ENCODE results near the gene CCL1. TPM values are rescaled to one million over a fixed set of nuclear protein-coding genes. Genes with fewer than 3 reads are reported as not detected.
A peak's percentile ranks its signal among the peaks of the same experiment; 100 is the strongest.

CCL1 gene, protein sequence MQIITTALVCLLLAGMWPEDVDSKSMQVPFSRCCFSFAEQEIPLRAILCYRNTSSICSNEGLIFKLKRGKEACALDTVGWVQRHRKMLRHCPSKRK
- polyA plus RNA-seq (ENCODE audit: insufficient read depth in 1 of 5, insufficient read length in 5 of 5, low replicate concordance in 1 of 5) = not detected
- long read RNA-seq, donor 1 = 0 reads
- long read RNA-seq, donor 2 = 0 reads
- long read RNA-seq, donor 3 = 0 reads
- long read RNA-seq, donor 4 = 0 reads
- long read RNA-seq, donor 5 = 0 reads
- long read RNA-seq, donor 6 = 0 reads
- long read RNA-seq, donor 7 = 0 reads
- long read RNA-seq, donor 8 = 0 reads

DNA sequence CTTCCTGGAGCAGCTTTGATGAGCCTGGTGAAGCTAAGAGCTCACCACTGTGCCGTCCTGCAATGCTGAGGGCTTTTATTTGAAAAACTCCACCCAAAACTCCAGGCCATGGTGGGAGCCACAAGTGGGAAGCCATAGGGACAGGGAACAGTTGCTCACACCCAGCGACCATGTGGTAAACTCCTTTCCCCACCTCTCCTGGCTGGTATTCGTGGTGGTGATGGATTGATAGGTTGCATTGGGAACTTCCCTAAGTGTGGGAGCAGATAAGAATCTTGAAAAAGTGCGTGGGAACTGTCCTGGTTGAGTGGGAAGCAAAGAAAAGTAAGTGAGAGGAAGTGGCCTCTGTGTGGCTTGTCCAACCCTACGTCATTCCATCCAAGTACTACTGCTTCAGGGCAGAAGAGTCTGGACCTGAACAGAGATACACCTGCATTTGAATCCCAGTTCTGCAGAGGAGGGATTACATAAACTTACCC, at the start of gene CCL1:
Gene CCL1 (minus strand): TSS at position 51 of the 479 bp plus-strand sequence. CDS start 72 bp downstream, outside the sequence.
- DNase-seq = no peak

DNA sequence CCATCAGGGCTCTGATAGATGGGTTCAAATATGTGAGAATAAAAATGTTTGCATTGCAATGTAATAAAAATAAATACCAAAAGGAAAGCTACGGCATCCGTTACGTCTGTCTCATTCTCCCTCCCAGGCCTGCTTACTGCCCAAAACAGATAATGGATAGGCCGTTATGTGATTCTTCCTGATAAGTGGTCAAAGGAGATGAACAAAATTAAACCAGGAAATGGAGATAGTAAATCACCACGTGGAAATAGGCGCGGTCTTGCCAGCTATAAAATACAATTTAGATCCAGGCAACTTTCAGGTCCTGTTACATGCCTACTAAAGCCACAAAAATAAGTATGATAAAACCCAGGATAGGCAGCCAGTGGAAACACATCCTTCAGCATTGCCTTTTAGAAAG, 49.5 kb upstream of the CCL1 start:
- DNase-seq = no peak

DNA sequence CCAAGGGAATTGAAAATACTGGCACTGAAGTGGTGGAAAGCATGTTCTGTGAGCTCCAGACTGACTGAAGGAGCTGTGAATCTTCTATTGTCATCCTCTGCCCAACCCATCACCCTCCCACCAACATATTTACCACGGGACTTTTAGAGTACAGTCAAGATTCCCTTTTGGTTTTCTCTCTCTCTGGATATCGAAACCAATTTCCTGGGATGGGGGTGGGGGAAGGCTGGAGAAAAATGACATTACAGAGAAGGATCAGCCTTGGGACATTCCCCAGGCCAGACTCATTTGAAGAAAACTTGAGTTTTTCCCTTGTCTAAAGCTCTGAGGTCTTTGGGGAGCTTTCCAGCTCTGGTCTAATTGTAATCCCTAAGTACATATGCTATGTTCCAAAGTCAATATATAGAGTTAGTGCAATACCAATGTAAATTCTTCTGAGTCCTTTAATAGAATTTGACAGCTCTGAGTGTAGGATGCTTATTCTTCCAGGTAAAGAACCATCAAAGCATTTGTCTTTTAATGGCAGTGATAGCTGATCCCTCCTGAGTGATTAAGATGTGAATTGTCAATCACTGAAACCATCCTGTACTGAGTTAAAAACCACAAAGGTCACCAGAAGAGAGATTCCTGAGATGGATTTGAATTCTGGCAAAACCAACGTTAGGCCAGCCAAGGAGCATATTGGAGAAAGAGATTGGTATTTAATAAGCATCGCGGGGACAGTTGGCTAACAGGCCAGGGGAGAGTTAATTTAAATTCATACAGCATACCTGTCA, 48.8 kb upstream of the CCL1 start:
- DNase-seq = no peak

DNA sequence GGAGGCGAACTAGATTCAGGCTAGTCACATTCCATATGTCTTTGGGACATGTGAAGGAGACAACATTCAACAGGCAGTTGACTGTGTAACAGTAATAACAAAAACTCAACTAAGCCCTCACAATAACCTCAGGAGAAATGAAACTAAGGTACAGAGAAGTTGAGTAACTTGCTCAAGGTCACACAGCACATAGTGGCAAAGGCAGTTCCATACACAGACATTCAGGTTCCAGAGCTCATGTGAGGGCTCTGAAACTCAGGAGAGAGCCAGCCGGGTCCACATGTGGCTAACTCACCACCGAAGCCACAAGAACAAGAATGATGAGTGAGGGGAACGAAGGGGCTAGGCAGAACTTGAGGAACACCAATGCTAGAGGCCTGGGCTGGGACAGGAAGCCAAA, 46.3 kb upstream of the CCL1 start:
- DNase-seq = no peak

DNA sequence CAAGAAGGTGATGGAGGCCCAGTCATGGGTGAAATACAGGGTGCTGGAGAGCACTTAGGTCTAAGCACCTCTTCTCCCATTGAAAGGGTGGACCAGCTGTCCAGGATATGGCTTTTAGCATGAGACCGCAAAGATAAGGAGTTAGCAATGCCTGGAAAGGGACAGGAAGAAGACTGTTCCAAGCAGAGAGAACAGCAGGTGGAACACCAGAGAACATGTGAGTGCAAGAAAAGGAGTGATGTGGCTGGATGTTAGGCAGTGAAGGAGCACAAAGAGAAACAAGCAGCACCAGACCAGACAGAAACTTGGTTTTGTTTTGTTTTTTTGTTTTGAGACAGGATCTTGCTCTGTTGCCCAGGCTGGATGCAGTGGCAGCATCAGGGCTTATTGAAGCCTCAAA, 45.4 kb upstream of the CCL1 start:
- DNase-seq = no peak

DNA sequence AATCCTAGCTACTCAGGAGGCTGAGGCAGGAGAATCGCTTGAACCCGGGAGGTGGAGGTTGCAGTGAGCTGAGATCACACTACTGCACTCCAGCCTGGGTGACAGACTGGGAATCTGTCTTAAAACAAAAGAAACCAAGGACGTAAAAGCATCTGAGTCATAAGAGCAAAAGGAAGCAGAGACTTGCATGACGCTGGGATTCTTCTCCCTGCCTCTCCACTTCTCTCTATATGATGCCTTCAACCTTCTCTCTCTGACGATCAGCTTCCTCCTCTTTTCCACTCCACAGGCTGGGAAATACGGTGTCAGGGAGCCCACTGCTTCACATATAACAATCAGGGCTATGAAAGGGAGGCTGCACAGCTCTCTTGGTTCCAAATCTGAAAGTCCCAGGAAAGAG, 43.2 kb upstream of the CCL1 start:
- no peak for DNase-seq

DNA sequence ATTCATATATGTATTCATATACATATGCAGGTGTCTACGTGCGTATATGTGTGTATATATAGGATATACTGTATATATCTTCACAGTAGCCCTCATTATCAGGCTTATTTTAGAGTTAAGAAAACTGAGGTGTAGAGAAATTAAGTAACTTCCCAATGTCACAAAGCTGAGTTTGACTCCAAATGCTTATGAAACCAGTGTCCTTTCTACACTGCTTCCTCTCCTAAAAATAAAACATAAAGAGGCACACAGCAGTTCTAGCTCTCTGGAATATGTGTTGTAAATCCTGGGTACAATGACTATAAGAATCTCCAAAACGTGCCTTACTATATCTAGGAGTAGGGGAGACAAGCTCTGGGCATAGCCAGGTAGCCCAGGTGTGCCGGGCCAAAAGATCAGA, 40.0 kb upstream of the CCL1 start:
- DNase-seq = no peak

DNA sequence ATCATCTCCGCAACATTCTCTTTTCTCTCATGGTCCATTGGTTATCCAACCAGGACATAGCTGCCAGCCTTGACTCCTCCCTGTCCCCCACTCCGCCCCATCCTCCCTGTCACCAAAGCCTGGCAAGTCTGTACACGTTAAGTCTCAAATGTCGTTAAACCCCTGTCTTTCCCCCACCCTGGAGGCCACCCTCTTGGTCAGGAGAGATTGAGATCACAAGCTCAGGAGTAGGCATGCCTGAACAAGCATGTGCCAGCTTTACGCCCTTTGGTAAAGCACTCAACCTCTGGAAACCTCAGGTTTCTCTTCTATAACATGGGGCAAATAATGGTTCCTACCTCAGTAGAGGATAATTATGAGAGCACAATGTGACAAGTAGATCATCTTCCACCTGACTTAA, 38.1 kb upstream of the CCL1 start:
- no peak for DNase-seq

DNA sequence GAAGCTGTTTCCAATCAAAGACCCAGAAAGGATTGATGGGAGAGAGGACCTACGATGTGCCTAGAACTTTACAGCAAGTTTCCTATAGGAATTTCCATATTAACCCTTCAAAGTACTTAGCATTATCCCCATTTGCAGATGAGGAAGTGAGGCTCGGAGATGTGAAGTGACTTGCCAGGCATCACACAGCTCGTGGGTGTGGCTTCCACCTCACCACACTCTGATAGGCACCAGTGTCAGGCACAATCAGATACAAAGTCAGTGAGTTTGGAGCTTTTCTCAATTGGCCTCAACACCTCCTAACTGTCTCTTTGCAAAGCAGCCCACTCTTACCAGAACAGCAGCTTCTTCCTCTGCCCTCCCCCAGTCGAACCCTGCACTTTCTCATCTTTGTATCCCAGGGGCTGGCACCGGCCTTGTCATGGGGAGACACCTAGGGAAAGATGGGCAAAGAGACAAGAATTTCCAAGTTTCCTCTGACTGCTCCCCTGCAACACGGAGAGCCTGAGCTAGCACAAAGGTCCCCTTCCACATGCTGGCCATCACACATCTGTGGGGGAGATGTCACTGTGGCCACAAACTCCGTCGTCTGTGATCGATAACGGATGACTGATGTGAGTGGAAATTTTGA, 37.4 kb upstream of the CCL1 start:
- no peak for DNase-seq

DNA sequence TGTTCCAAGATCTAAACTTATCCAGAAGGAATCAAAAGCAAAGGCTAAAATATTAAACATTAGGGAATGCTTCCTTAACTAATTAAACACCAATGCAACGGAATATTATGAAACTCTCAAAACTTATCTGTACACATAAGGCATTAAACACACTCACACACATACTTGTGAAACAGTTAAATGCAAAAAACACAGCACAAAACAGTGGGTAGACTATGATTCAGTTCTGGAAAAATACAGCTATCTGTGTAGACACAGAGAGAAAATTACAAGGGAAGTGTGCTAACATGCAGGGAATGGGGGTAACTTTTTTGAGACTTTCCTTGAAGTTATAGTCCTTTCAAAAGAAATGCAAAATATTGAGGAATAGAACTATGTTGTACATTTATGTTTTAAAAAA, 36.7 kb upstream of the CCL1 start:
- no peak for DNase-seq

DNA sequence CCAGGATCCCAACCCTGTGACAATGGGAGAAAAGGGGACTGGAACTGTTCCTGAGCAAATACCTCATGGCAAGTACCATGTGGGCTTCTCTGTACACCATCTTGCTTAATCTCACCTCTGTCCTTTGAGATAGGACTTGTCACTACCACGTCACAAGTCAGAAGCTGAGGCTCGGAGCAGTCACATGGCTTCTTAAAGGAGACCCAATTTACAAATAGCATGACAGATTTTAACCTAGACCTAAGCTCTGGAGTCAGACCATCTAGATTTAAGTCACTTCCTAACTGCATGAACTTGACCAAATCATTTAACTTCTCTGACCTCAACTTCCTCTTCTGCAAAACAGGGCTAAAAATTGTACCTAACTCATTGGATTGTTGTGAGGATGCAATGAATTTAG, 36.0 kb upstream of the CCL1 start:
- DNase-seq = no peak

DNA sequence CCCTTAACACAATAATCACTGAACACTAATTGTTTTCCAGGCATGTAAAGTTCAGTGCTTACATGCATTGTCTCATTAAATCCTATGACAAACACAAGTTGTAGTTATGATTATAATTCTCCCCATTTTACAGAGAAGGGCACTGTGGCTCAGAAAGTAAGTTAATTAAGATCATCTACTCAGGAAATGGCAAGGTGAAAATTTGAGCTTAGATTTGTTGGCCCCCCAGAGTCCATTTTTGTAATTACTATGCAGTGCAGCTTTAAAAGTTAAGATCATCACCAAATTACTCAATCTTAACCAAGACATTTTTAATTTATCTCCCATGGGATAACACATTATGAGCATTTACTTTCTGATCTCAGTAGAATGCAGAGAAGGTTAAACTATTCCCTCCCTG, 34.2 kb upstream of the CCL1 start:
- no peak for DNase-seq

DNA sequence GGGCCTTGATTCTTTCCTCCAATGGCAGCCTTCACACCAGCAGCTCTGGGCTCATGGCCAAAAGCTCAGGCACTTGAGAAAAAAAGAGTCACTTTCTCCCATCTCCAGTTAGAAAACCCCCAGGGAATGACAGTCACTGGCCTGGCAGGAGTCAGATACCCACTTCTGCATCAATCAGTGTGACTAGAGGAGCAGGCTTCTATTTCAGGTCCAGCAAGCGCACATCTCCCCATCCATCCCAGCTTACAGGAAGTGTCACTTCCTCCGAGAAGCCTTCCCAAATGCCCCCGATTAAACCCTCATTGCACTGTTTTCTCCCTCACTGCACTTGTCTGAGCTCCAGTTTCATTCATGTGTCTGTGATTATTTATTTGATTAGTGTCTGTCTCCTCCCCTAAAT, 30.4 kb upstream of the CCL1 start:
- no peak for DNase-seq

DNA sequence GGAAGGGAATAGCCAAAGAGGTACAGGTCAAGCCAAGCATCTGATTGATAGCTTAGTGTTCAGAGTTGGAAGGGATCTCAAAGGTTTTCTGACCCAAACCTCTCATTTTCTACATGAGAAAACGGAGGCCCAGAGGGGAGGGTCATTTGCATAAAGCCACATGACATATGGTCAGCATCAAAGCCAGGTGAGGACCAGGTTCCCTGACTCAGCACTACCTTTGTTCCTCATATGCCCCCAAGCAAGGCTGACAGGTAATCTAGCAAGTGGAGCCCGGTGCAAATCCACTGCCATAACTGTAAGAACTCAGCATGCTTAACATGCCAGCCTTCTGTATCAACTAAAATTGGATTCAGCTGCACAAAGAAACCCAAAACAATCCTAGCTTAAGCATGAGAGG, 28.2 kb upstream of the CCL1 start:
- DNase-seq = no peak

DNA sequence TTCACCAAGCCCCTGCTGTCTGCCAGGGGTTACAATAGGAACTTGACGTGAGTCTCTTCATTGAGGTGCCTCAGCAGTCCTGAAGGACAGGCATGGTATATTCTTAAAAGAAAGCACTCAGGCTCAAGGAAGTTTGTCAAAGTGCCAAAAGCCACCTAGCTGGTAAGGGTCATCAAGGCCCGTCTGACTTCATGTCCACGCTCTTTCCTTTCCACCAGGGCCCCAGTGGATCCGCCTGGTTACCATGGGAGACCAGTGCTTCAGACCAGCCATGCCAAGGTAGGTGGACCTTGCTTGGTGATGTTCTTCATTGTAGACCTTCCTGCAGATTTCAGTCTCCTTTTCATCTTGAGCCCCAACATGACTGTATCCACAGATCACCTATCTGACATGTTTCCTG, 27.6 kb upstream of the CCL1 start:
- DNase-seq = no peak

DNA sequence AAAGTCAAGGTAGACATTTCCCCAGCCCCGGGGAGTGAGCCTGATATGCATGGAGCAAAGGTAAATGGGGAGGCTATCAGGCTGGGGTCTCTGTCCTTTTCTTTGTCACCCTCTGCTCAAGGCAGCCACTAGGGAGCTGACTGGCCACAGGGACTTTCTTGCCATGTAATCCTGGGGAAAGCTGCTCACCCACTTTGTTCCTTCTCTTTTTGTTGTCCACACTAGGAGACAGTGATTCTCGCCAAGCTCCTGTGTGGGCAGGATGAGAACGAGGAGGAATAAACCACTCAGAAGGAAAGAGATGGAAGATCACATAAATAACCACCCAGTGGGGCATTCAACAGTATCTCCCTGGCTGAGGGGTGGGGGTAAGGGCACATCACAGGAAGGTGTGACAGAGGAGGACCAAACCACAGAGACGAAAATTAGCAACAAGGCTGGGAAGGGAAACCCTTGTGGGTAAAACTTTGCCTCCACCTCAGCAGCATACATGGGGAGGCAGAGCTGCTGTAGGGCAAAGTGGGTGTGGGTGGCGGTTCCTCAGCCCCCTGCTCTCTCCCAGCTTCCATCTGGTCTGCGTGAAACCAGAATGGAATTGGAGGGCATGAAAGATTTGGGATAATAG, 26.2 kb upstream of the CCL1 start:
- no peak for DNase-seq

DNA sequence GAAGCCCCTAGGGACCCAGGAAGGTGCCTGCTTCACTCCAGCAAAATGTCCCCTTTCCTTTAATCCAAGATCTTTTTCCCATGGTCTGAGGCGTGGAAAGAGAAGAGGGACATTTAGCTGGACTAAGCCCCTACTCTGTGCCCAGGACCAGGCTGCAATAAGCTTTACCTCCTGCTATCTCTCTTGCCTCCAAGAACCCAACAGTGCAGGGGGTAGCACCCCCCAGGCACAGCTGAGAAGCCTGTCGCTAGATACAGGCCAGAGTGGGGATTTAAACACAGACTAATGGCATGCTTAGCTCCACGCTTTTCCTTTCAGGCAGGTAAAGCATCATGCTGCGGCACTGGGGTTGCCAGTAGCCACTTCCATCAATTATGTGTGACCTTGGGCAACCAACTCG, 24.5 kb upstream of the CCL1 start:
- no peak for DNase-seq

DNA sequence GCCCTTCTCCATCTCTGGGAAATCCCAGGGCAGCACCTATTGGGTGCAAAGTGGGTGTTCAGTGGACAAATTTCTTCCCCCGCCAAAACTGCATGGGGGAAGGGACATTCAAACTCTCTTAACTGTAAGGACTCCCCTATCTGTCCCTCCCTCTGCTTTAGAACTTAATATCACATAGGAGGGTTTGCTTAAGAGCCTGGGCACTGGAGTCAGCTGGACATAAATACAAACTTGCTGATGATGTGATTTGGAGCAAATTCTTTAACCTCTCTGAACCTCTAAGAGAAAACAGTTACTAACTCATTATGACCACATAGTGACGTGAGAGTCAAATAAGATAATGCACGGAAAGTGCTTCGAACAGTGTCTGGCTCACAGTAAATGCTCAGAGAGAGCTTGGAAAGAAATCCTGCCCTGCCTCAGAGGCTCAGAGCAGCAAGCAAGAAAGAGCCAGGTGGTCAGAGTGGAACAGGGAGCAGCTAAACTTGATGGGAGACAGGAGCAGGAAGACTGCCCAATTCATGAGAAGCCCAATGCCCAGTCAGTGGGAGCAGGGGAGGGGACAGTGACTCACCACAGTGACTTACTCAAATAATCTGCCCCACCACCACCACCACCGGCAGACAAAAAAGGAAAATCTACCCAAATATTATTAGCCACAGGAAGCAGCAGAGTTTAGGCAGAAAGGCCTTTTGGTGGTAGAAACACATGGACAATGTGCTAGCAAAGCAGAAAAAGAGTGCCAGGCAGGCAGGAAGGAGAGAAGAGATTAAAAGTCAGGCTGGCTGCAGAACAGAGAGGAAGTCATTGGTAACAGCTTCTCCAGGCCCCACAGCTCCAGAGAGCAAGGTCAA, 23.9 kb upstream of the CCL1 start:
- peak; percentile 62 to 79 for DNase-seq

DNA sequence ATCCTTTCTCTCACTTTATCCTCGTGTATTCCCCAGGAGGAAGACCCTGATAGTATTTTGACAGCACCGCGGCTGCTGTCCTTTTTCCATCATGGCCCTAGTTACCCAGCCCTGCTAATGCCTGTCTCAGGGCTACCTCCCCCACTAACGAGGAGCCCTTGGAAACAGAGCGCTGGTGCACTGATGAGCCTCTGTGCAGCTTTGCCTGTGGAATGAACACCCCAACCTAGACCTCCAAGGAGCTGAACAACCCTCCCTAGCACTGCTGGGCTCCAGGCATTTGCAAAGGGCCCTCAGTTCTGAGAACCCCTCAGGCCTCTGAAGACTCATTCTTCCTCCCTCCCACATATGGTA, 23.3 kb upstream of the CCL1 start:
- no peak for DNase-seq

DNA sequence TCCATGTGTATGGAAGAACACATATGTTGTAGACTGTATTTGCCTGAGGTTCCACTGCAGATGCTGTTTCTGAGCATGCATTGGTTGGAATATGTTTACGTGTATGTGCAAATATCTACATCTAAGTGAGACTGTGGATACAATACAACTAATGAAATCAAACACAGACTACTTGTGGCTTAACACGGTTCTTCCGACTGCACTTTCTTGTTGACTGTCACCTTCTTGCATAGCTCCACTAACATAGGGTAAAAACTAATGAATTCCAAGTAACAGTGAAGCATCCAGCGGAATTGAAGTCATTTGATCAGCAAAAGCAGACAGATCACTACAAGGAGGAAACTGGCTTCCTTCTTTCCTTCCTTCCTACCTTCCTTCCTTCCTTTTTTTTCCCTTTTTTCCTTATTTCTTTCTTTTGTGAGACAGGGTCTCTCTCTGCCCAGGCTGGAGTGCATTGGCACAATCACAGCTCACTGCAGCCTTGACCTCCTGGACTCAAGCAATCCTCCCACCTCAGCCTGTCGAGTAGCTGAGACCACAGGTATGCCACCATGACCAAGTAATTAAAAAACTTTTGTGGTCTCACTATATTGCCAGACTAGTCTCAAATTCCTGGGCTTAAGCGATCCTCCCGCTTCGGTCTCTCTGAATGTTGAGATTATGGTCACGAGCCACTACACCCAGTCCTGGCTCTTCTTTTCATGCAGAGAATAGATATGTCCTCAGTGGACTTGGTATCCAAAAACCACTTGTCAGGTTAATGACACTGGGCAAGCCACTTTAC, 22.0 kb upstream of the CCL1 start:
- no peak for DNase-seq

DNA sequence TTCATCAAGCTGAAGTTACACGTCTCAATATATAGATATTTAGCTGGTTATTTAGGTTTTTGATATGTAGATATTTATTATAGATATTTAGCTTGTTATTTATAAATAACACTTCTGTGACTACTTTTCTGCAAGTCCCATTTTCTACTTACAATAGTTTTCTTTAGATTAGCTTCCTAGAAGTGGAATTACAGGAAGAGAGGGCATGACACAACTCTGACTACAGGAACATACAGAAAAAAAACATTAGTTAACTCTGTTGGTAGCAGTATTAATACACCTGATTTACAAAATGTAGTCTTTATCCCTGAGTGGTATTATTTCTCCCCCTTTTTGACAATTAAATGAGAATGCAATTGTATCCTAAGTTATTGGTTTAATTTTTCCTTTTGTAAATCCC, 21.2 kb upstream of the CCL1 start:
- DNase-seq = no peak

Data from right lung (tissue), 10 donors.